Activated CD4-positive, alpha-beta T cell treated with anti-CD3 and anti-CD28 coated beads, Interleukin-2, amount 50 U/mL, for 1 hour (primary cell): ENCODE results near the gene CKLF.
"Not testable (repeated sequence)": the region's sequence is repeated elsewhere in the genome, so short reads cannot be mapped to it uniquely, and the experiment has no call there.

Experiments used
- DNase-seq: peaks from one replicate; pipeline ENCODE4 v3.0.0-alpha.2; 2020

Gene CKLF

GRCh38 chr16:66552286-66553177 is at the start of gene CKLF:
CKLF (plus strand) TSS chr16:66552576; CDS start chr16:66552716, 140 bp downstream.
- DNase-seq: peak; percentile 88

- DNase-seq: no peak
These were observed 49.3 kb upstream of the CKLF start for GRCh38 chr16:66503030-66503429.

GRCh38 chr16:66503612-66504011 is 48.8 kb upstream of the CKLF start:
- no peak for DNase-seq

DNA sequence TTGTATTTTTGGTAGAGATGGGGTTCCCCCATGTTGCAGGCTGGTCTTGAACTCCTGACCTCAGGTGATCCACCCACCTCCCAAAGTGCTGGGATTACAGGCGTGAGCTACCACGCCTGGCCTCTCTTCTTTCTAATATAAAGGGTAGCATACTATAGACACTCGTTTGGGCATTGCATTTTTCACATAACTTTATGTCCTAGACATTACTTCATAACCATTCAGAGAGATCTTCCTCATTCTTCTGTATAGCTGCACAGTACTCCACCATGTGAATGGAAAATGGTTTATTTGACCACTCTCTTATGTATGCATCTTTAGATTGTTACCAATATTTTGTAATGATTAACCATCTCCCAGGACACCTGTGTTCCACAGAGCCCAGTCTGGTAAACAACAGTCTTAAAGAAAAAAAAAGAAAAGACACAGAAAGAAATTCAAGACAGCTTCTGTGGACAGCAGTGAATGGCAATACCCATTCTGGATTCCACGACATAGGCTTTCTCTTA is 44.6 kb upstream of the CKLF start:
- no peak for DNase-seq

GRCh38 chr16:66508248-66508913 is 44.0 kb upstream of the CKLF start:
- DNase-seq: no peak

DNA sequence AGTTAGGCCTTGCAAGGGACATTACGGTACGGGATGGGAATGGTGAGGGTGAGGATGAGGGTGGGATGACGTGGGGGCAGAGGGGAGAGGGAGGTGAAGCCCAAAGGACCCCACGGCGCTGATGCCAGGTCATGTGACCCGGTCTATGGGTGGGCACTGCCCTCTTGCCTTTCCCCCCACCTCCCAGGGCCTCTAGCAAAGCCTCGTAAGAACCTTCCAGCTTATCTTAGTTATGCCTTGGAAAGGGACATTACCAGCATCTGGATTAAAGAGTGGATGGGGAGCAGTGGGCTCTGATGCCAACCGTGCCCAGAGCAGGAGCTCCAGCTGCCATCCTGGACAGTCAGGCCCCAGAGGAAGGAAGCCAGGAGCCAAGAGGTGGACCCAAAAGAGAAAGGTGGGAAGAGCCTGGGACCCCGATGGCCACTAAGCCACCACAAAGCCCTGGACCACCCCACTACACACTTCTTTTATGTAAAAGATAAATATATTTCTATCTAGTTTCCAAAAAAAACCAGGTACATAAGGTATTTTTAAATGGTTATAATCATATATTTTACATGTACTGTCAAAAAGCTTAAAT is 43.4 kb upstream of the CKLF start:
- no peak for DNase-seq

DNA sequence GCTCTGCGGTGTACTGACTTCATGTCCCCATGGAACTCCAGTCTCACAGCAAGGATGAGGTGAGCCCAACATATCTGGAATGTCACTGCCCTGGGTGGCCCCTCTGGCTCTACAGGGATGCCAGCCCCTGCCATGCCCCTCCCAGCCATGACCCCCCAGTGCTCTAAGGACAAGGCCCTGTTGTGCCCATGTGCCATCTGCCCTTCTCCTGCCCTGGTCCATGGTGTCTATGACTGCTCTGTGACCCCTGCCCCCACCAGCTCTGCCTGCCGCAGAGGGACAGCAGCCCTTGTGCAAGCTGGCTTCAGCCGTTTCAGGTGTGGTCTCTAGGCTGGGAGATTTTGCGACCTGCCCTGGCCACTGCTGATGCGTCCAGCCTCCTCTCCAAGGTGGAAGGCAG is 42.8 kb upstream of the CKLF start:
- no peak for DNase-seq

DNA sequence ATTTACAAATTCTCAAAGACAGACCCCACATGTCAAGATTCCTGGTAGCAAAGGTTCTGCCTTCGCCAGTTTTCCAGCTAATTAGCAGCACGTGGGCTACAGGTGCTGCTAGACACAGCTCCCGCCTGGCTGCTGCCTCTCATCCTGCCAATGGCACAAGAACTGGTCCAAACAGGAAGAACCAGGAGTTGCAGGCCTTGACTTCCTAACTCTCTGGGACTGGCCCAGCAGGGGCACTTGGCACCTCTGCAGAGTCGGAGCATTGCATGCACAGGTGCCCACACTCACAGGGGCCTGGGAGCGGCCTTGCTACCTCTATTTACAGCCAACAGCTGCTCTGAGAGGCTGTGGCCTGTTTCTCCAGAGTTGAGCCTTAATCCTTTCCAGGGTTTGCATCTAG is 42.1 kb upstream of the CKLF start:
- DNase-seq: no peak

- no peak for DNase-seq
These were observed 41.4 kb upstream of the CKLF start for GRCh38 chr16:66510711-66511601.

GRCh38 chr16:66511602-66512271 is 40.6 kb upstream of the CKLF start:
- DNase-seq: no peak

GRCh38 chr16:66512272-66513110 is 39.9 kb upstream of the CKLF start:
- no peak for DNase-seq

- no peak for DNase-seq
These were observed 39.2 kb upstream of the CKLF start for GRCh38 chr16:66513111-66513723.

GRCh38 chr16:66514391-66514790 is 38.0 kb upstream of the CKLF start:
- DNase-seq: not testable (repeated sequence)

DNA sequence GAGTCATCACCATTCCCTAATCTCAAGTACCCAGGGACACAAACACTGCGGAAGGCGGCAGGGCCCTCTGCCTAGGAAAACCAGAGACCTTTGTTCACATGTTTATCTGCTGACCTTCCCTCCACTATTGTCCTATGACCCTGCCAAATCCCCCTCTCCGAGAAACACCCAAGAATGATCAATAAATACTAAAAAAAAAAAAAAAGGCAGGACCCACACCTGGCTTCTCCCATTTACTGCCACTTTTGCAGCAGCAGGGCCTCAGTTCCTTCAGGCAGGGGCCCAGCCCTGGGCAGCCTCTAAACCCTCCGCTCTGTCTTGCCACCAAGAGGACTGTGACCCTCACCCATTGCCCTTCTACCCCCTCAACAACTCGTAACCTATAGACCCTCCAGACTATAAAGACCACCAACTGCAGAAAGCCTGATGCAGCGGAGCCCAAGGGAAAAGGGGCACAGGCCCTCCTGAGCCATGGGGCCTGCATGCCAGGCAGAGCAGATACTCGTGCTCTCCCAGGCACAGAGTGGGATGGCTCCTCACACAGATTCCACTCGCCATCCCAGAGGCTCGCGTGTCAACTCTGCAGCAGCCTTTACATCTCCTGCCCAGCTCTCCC is 37.3 kb upstream of the CKLF start:
- not testable (repeated sequence) for DNase-seq

DNA sequence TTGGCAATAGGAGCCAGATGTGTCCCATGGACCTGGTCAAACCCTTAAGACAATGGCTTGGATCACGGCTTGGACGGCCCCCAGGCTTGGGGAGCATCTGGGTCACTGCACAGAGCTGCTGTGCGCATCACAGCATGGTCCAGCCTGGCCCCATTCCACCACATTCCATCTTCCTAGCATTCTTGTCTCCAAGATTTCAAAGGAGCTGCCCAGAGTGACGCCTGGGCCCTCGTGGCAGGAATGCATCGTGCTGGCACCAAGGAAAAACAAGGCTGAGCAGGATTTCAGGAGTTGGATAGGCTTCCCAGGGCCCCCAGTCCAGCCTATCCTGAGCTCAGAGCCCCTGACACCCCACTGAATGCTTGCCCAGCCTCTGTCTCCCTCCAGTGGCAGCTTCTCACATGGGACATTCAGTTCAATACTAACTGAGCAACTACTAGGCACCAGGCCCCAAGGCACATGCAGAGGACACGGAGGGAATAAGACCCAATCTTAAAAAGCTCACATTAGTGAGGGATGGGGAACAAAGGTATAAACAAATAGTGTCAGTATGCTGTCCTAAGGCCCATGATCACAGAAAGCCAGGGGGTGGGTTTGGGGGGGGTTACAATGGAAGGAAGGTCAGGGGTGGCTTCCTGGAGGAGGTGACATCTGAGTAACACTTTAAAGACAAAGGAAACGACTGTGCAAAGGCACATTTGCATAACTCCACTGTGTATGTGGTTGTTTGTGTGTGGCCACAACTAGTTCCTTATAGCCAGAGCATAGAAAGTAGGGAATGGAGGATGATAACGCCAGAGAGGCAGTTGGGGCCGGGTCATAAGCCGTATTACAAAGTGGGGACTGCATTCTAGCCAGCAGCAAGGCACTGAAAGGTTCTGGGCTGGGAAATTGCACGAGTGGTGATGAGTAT is 36.5 kb upstream of the CKLF start:
- DNase-seq: no peak

DNA sequence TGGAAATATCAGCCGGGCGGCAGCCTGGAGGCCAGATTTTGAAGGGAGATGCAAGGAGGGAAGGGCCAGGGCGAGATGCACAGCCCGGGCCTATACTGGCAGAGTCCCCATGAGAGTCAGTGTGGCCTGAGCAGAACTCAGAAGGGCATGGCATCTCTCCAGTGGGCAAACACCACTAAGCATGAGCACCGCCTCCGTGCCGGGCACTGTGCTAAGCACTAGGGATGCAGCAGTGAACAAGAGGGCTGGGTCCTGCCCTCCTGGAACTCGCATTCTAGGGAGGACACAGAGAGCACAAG is 35.9 kb upstream of the CKLF start:
- DNase-seq: no peak

- DNase-seq: peak; percentile 70
These were observed 35.4 kb upstream of the CKLF start for GRCh38 chr16:66516808-66517585.

- no peak for DNase-seq
These were observed 34.7 kb upstream of the CKLF start for GRCh38 chr16:66517586-66518263.
